GM12878 (cell line): Measurements from ENCODE around the gene TRMU. TPM values are rescaled to one million over a fixed set of nuclear protein-coding genes. Genes with fewer than 3 reads are reported as not detected.

Experiments
- ATAC-seq: fragments of 200-7000 bp; cut with Tn5 transposase; 3 replicates; pipeline ENCODE4 v1.9.1; 2020; ENCODE audit warnings: mild to moderate bottlenecking, moderate library complexity
- BruUV-seq: library from RNA; stranded (reverse); fragments of 400-500 nt; replicated peaks from 2 replicates; lab custom pipeline; 2021; lab: Mats Ljungman, UMichigan
- CTCF ChIA-PET: fragments of 300-600 bp; sonication (Branson Sonifier 250); formaldehyde crosslinking; extraction: SDS; loops from one replicate; lab custom pipeline; 2021; ENCODE audit warnings: inconsistent platforms; lab: Yijun Ruan, JAX
- POLR2A ChIA-PET: fragments of 350-600 bp; formaldehyde crosslinking; extraction: SDS; loops from one replicate; lab custom pipeline; 2021; ENCODE audit warnings: inconsistent platforms; lab: Charles Lee
- RAD21 ChIA-PET: fragments of 300-600 bp; sonication (Branson Sonifier 250); formaldehyde crosslinking; loops from one replicate; lab custom pipeline; 2023; ENCODE audit warnings: antibody characterized with exemption; ENCODE audit not compliant: unreplicated experiment; lab: Charles Lee
- SMC1A ChIA-PET: fragments of 300-600 bp; sonication (Branson Sonifier 250); formaldehyde crosslinking; loops from one replicate; lab custom pipeline; 2023; ENCODE audit not compliant: unreplicated experiment, uncharacterized antibody; lab: Charles Lee
- DNase-seq: peaks from one replicate; pipeline ENCODE4 v3.0.0-alpha.2; 2011; ENCODE audit warnings: low read depth, low spot score
- FAIRE-seq: peaks from 3 replicates; lab custom pipeline; 2011; peaks lifted over from hg19 to GRCh38; lab: Jason Lieb, UNC
- H2AFZ ChIP-seq: 2 replicates; pipeline ENCODE4 v1.6.0; 2011; ENCODE audit warnings: low read depth, low read length, control low read depth; ENCODE audit not compliant: control insufficient read depth
- H3K27ac ChIP-seq: 2 replicates; pipeline ENCODE4 v1.5.1; 2011; ENCODE audit warnings: control low read depth; ENCODE audit not compliant: control insufficient read depth, insufficient read depth
- H3K27me3 ChIP-seq, 2 experiments: replicated peaks in 1 of 2; 2 replicates each; pipeline versions ENCODE4 v1.6.0 to v1.6.1; 2011; ENCODE audit warnings: low read length in 1 of 2; ENCODE audit not compliant: control insufficient read depth in 2 of 2, insufficient read depth in 2 of 2
- H3K36me3 ChIP-seq, 2 experiments: 2 replicates each; pipeline ENCODE4 v1.5.1; 2011; ENCODE audit warnings: low read length in 1 of 2; ENCODE audit not compliant: control insufficient read depth in 2 of 2, insufficient read depth in 2 of 2
- H3K4me1 ChIP-seq: 2 replicates; pipeline ENCODE4 v1.6.1; 2011; ENCODE audit warnings: mild to moderate bottlenecking, low read length, moderate library complexity, mixed read lengths; ENCODE audit not compliant: control insufficient read depth, insufficient read depth
- H3K4me2 ChIP-seq: 2 replicates; pipeline ENCODE4 v1.6.0; 2011; ENCODE audit warnings: control low read depth; ENCODE audit not compliant: control insufficient read depth, insufficient read depth
- H3K4me3 ChIP-seq: fragments of 200-600 bp; sonication (generic); 2 replicates; pipeline ENCODE4 v1.5.1; 2016
- H3K79me2 ChIP-seq: 2 replicates; pipeline ENCODE4 v1.6.0; 2011; ENCODE audit warnings: low read length; ENCODE audit not compliant: control insufficient read depth, insufficient read depth
- H3K9ac ChIP-seq: 2 replicates; pipeline ENCODE4 v1.8.0; 2011; ENCODE audit warnings: low read length, control low read depth, mixed read lengths; ENCODE audit not compliant: control insufficient read depth, insufficient read depth
- H3K9me3 ChIP-seq: replicated peaks from 3 replicates; pipeline ENCODE4 v1.5.1; 2011; ENCODE audit warnings: mild to moderate bottlenecking, low read length; ENCODE audit not compliant: control insufficient read depth, insufficient read depth
- H4K20me1 ChIP-seq: 2 replicates; pipeline ENCODE4 v1.6.0; 2011; ENCODE audit not compliant: control insufficient read depth, insufficient read depth
- CREB1 ChIP-seq: IDR thresholded peaks from 2 replicates; pipeline ENCODE4 v1.6.1; 2012; ENCODE audit warnings: low read depth, mild to moderate bottlenecking, inconsistent platforms
- GABPA ChIP-seq: IDR thresholded peaks from 2 replicates; pipeline ENCODE4 v1.6.1; 2014; ENCODE audit warnings: antibody characterized with exemption, low read depth, mild to moderate bottlenecking, inconsistent platforms
- GATAD2B ChIP-seq: fragments of 450-650 bp; conservative IDR thresholded peaks from 2 replicates; pipeline ENCODE4 v1.6.1; 2017; ENCODE audit warnings: low read depth, mild to moderate bottlenecking, moderate library complexity
- LARP7 ChIP-seq: fragments of 450-650 bp; IDR thresholded peaks from 2 replicates; pipeline ENCODE4 v1.6.1; 2017; ENCODE audit warnings: mild to moderate bottlenecking
- PML ChIP-seq: IDR thresholded peaks from 2 replicates; pipeline ENCODE4 v1.6.1; 2012; ENCODE audit warnings: low read length, inconsistent platforms
- RB1 ChIP-seq: fragments of 450-650 bp; formaldehyde crosslinking; IDR thresholded peaks from 2 replicates; pipeline ENCODE4 v1.6.1; 2017; ENCODE audit warnings: mild to moderate bottlenecking, borderline replicate concordance
- SIX5 ChIP-seq: IDR thresholded peaks from 2 replicates; pipeline ENCODE4 v1.6.1; 2011; ENCODE audit warnings: mild to moderate bottlenecking, low read depth, low read length, moderate library complexity; ENCODE audit not compliant: severe bottlenecking
- SMAD5 ChIP-seq: IDR thresholded peaks from 2 replicates; pipeline ENCODE4 v1.6.1; 2016; ENCODE audit warnings: antibody characterized with exemption, low read depth
- SMC3 ChIP-seq: IDR thresholded peaks from 2 replicates; pipeline ENCODE4 v1.6.1; 2011; ENCODE audit warnings: low read length, improper control_type of control experiment, borderline replicate concordance
- SREBF2 ChIP-seq: IDR thresholded peaks from 2 replicates; pipeline ENCODE4 v1.6.1; 2012; ENCODE audit warnings: mild to moderate bottlenecking, low read length
- SUZ12 ChIP-seq: fragments of 200-600 bp; sonication (generic); IDR thresholded peaks from one replicate; pipeline ENCODE4 v1.6.1; 2018; ENCODE audit warnings: antibody characterized with exemption, mild to moderate bottlenecking; ENCODE audit not compliant: unreplicated experiment
- TARDBP ChIP-seq: IDR thresholded peaks from 2 replicates; pipeline ENCODE4 v1.6.1; 2016; ENCODE audit warnings: borderline replicate concordance
- TCF7 ChIP-seq: IDR thresholded peaks from 2 replicates; pipeline ENCODE4 v1.6.1; 2014; ENCODE audit warnings: antibody characterized with exemption, borderline replicate concordance
- YY1 ChIP-seq: IDR thresholded peaks from 2 replicates; pipeline ENCODE4 v1.6.1; 2011; ENCODE audit warnings: low read depth, mild to moderate bottlenecking, low read length
- ZSCAN29 ChIP-seq: fragments of 450-650 bp; IDR thresholded peaks from 2 replicates; pipeline ENCODE4 v1.6.1; 2017; ENCODE audit warnings: mild to moderate bottlenecking, moderate library complexity
- WGBS: methylation state at CpG from one replicate; pipeline ENCODE4 v1.1.6; 2016; ENCODE audit warnings: low lambda C conversion rate; ENCODE audit not compliant: insufficient replicate concordance, insufficient coverage; ENCODE audit errors: missing lambda C conversion rate; 5-methylcytosine and 5-hydroxymethylcytosine counted together
- in situ Hi-C: fragments of 300-500 bp; cut with MboI; formaldehyde crosslinking; loops from 9 replicates; pipeline ENCODE4 v1.14.3; 2018; ENCODE audit warnings: mixed read lengths
- intact Hi-C: fragments of 100-400 bp; cut with micrococcal nuclease; formaldehyde crosslinking; loops from one replicate; pipeline ENCODE4 v1.14.2; 2022; ENCODE audit not compliant: unreplicated experiment
- polyA plus RNA-seq, 11 experiments: library from polyadenylated mRNA; depleted of rRNA in 4 of 11; unstranded in 6 of 11; stranded (reverse) in 5 of 11; fragments of >200 nt; fragmentation: Nextera tagmentation in 4 of 11; fragmentation: Illumina TruSeq in 1 of 11; extraction: Ambion mirVana in 4 of 11; extraction: Trizol in 1 of 11; gene quantifications; 1 replicate in 1 of 11; 2 replicates in 10 of 11; pipeline versions ENCODE4 v1.2.1 to v1.2.3, GENCODE V29; 2011 to 2016; ENCODE audit warnings: inconsistent platforms in 2 of 11, missing spikeins in 2 of 11, low read depth in 1 of 11
- total RNA-seq, 4 experiments: library from RNA; depleted of rRNA in 3 of 4; stranded (reverse); fragments of >200 nt in 3 of 4; fragmentation: Illumina TruSeq in 1 of 4; extraction: Trizol in 1 of 4; gene quantifications; 2 replicates each; pipeline versions ENCODE4 v1.2.1 to v1.2.3, GENCODE V29; 2013 to 2021
- TF ChIP-seq, protein P1 (sequence below): IDR thresholded peaks from 2 replicates; pipeline ENCODE4 v1.6.1; 2012; ENCODE audit warnings: low read depth, low read length, improper control_type of control experiment
- TF ChIP-seq, protein P2 (sequence below): fragments of 450-650 bp; formaldehyde crosslinking; IDR thresholded peaks from 2 replicates; pipeline ENCODE4 v1.4.0; 2022; ENCODE audit warnings: mild to moderate bottlenecking, moderate library complexity

TRMU gene
- total and polyA plus RNA-seq, 10 of the 15 experiments (the other 5 are each of a cell fraction or from before 2014, with no cell fraction given) = 3.5 to 57.0 (median 44.0) TPM

DNA sequence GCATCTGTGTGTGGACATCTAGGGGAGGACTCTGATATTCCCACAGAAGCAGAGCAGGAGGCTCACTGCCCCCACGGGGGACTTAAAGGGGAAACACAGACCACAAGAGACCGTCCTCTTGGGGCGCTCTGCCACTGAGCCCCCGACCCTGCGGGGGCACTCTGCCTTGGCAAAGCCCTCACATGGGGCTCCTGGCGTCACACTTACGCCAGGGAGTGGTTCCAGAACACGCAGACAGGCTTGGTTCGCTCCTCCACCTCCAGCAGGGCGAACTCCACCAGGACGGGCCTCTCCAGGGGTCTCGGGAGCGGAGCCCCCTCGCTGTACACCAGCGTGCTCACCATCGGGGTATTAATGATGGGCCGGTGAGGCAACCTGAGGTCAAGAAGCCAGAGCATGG, 45.1 kb downstream of the TRMU start:
- H4K20me1 ChIP-seq = no peaks in the 10 kb centered on the region
- no peak overlapping the region for H3K4me2 ChIP-seq
- BruUV-seq = no TSS peak
- CTCF ChIA-PET = no interaction called here
- H3K9ac ChIP-seq = no peak overlapping the region
- H3K36me3 ChIP-seq = no peaks in the 10 kb centered on the region
- RAD21 ChIA-PET = no interaction called here
- H3K4me3 ChIP-seq = no peak overlapping the region
- no peak for TF ChIP-seq SMAD5
- no peak for TF ChIP-seq GABPA
- TF ChIP-seq LARP7 = no peak
- TF ChIP-seq ZSCAN29 = no peak
- no peak for TF ChIP-seq YY1
- H3K27ac ChIP-seq = no peak overlapping the region
- H3K4me1 ChIP-seq = no peaks in the 10 kb centered on the region
- H3K27me3 ChIP-seq = no peaks in the 10 kb centered on the region
- intact Hi-C loops (no loop called here), in situ Hi-C loops (no loop called here)
- SMC1A ChIA-PET = no interaction called here
- H3K9me3 ChIP-seq = peaks cover 3% of the 10 kb centered on the region; the same call in 2 of the 3 replicates
- no peaks in the 10 kb centered on the region for H3K79me2 ChIP-seq
- FAIRE-seq (no peak), DNase-seq (no peak), ATAC-seq (no peak)
- POLR2A ChIA-PET = no interaction called here
- no peak overlapping the region for H2AFZ ChIP-seq
- 19% methylated on average over 17 of the region's 17 CpGs for WGBS

DNA sequence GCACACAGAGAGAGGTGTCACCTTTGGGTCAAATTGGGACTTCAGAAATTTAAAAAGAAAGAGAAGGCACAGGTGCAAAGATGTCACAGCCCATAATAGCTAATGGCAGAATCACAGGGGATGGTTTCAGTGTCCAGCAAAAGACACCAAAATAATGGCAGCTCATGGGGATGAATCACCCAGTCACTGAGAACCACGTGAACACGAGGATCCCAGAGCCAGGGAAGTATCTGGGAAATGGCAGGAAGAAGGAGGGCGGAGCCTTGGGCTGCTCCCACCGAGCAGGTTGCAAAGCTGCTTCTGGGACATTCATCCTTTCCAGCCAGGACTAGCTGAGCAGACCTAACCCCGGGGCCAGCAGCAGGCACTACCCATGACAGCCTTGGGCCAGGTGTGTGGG, 45.6 kb downstream of the TRMU start:
- Histone ChIP-seq H3K4me2 (no peak overlapping the region), H3K36me3 (no peaks in the 10 kb centered on the region), H3K27ac (no peak overlapping the region), H3K9me3 (no peaks in the 10 kb centered on the region; the same call in 2 of the 3 replicates), H4K20me1 (no peaks in the 10 kb centered on the region), H3K79me2 (no peaks in the 10 kb centered on the region), H3K4me1 (no peaks in the 10 kb centered on the region), H2AFZ (no peak overlapping the region), H3K4me3 (no peak overlapping the region), H3K27me3 (no peaks in the 10 kb centered on the region), H3K9ac (no peak overlapping the region)
- CTCF ChIA-PET = no interaction called here
- in situ Hi-C loops = no loop called here
- POLR2A ChIA-PET = no interaction called here
- no peak for DNase-seq
- 6% methylated on average over 5 of the region's 5 CpGs for WGBS
- FAIRE-seq = no peak
- SMC1A ChIA-PET = no interaction called here
- ATAC-seq = no peak
- RAD21 ChIA-PET = no interaction called here
- no TSS peak for BruUV-seq
- intact Hi-C loops = no loop called here
- TF ChIP-seq SREBF2 = no peak
- no peak for TF ChIP-seq SMC3
- no peak for TF ChIP-seq CREB1
- TF ChIP-seq TCF7 = no peak
- TF ChIP-seq RB1 = no peak
- TF ChIP-seq SIX5 = no peak
- TF ChIP-seq, protein P1, sequence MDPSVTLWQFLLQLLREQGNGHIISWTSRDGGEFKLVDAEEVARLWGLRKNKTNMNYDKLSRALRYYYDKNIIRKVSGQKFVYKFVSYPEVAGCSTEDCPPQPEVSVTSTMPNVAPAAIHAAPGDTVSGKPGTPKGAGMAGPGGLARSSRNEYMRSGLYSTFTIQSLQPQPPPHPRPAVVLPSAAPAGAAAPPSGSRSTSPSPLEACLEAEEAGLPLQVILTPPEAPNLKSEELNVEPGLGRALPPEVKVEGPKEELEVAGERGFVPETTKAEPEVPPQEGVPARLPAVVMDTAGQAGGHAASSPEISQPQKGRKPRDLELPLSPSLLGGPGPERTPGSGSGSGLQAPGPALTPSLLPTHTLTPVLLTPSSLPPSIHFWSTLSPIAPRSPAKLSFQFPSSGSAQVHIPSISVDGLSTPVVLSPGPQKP = no peak
- no peak for TF ChIP-seq GATAD2B
- TF ChIP-seq, protein P2, sequence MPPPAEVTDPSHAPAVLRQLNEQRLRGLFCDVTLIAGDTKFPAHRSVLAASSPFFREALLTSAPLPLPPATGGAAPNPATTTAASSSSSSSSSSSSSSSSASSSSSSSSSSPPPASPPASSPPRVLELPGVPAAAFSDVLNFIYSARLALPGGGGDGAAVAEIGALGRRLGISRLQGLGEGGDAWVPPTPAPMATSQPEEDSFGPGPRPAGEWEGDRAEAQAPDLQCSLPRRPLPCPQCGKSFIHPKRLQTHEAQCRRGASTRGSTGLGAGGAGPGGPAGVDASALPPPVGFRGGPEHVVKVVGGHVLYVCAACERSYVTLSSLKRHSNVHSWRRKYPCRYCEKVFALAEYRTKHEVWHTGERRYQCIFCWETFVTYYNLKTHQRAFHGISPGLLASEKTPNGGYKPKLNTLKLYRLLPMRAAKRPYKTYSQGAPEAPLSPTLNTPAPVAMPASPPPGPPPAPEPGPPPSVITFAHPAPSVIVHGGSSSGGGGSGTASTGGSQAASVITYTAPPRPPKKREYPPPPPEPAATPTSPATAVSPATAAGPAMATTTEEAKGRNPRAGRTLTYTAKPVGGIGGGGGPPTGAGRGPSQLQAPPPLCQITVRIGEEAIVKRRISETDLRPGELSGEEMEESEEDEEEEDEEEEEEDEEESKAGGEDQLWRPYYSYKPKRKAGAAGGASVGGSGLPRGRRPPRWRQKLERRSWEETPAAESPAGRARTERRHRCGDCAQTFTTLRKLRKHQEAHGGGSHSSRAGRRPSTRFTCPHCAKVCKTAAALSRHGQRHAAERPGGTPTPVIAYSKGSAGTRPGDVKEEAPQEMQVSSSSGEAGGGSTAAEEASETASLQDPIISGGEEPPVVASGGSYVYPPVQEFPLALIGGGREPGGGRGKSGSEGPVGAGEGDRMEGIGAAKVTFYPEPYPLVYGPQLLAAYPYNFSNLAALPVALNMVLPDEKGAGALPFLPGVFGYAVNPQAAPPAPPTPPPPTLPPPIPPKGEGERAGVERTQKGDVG (CRISPR knock-in tag) = no peak
- TF ChIP-seq SUZ12 = no peak
- TF ChIP-seq TARDBP = no peak
- TF ChIP-seq PML = no peak
